Hepatocyte (in vitro differentiated cells): Measurements from ENCODE around the gene PAN2. TPM values are rescaled to one million over a fixed set of nuclear protein-coding genes. Genes with fewer than 3 reads are reported as not detected.
"Not testable (repeated sequence)": the region's sequence is repeated elsewhere in the genome, so short reads cannot be mapped to it uniquely, and the experiment has no call there.

Source experiments
- DNase-seq: peaks from one replicate; pipeline ENCODE4 v3.0.0-alpha.2; 2016; ENCODE audit warnings: low spot score
- H2AFZ ChIP-seq: fragments of 200-600 bp; sonication (generic); 2 replicates; pipeline ENCODE4 v1.6.0; 2016; ENCODE audit warnings: antibody characterized with exemption, mild to moderate bottlenecking
- H3K27ac ChIP-seq: fragments of 200-600 bp; sonication (generic); 2 replicates; pipeline ENCODE4 v1.5.1; 2016; ENCODE audit warnings: mild to moderate bottlenecking
- H3K27me3 ChIP-seq: fragments of 200-600 bp; sonication (generic); 2 replicates; pipeline ENCODE4 v1.6.1; 2016
- H3K36me3 ChIP-seq: fragments of 200-600 bp; sonication (generic); replicated peaks from 2 replicates; pipeline ENCODE4 v1.5.1; 2016; ENCODE audit warnings: low read depth; ENCODE audit not compliant: insufficient read depth
- H3K4me1 ChIP-seq: fragments of 200-600 bp; sonication (generic); 2 replicates; pipeline ENCODE4 v1.5.1; 2016; ENCODE audit warnings: mild to moderate bottlenecking, moderate library complexity; ENCODE audit not compliant: insufficient read depth
- H3K4me2 ChIP-seq: fragments of 200-600 bp; sonication (generic); 2 replicates; pipeline ENCODE4 v1.6.0; 2016
- H3K4me3 ChIP-seq: fragments of 200-600 bp; sonication (generic); 2 replicates; pipeline ENCODE4 v1.5.1; 2016; ENCODE audit warnings: mild to moderate bottlenecking
- H3K79me2 ChIP-seq: fragments of 200-600 bp; sonication (generic); 2 replicates; pipeline ENCODE4 v1.6.0; 2017; ENCODE audit warnings: mild to moderate bottlenecking
- H3K9me2 ChIP-seq: fragments of 200-600 bp; sonication (generic); replicated peaks from 2 replicates; pipeline ENCODE4 v1.6.0; 2017; ENCODE audit warnings: mild to moderate bottlenecking; ENCODE audit not compliant: insufficient read depth
- H3K9me3 ChIP-seq: fragments of 200-600 bp; sonication (generic); 2 replicates; pipeline ENCODE4 v1.5.1; 2016; ENCODE audit warnings: low read depth, mild to moderate bottlenecking
- H4K20me1 ChIP-seq: fragments of 200-600 bp; sonication (generic); 2 replicates; pipeline ENCODE4 v1.6.0; 2016; ENCODE audit warnings: mild to moderate bottlenecking; ENCODE audit not compliant: insufficient read depth, poor library complexity, severe bottlenecking
- EZH2 ChIP-seq: fragments of 200-600 bp; sonication (generic); IDR thresholded peaks from 2 replicates; pipeline ENCODE4 v1.6.1; 2016; ENCODE audit warnings: antibody characterized with exemption, mild to moderate bottlenecking, borderline replicate concordance
- EZH2phosphoT487 ChIP-seq: fragments of 200-600 bp; sonication (generic); IDR thresholded peaks from one replicate; pipeline ENCODE4 v1.6.1; 2018; ENCODE audit warnings: antibody characterized with exemption, mild to moderate bottlenecking, low read depth, moderate library complexity; ENCODE audit not compliant: unreplicated experiment, severe bottlenecking
- WGBS: methylation state at CpG from one replicate; pipeline ENCODE4 v1.1.6; 2016; ENCODE audit warnings: low lambda C conversion rate; ENCODE audit errors: missing lambda C conversion rate; 5-methylcytosine and 5-hydroxymethylcytosine counted together
- polyA plus RNA-seq: library from polyadenylated mRNA; unstranded; fragments of >200 nt; fragmentation: Nextera tagmentation; extraction: Ambion mirVana; gene quantifications from 2 replicates; pipeline ENCODE4 v1.2.1, GENCODE V29; 2016
- total RNA-seq: library from RNA; depleted of rRNA; stranded (reverse); fragments of >200 nt; gene quantifications from 2 replicates; pipeline ENCODE4 v1.2.3, GENCODE V29; 2014
- TF ChIP-seq, protein P1 (sequence below): fragments of 200-600 bp; sonication (generic); IDR thresholded peaks from 2 replicates; pipeline ENCODE4 v1.5.1; 2016; ENCODE audit warnings: antibody characterized with exemption, mild to moderate bottlenecking; ENCODE audit not compliant: poor library complexity

The PAN2 gene
- total and polyA plus RNA-seq, 2 experiments from 2014 or later: 23.6 to 29.4 TPM

DNA sequence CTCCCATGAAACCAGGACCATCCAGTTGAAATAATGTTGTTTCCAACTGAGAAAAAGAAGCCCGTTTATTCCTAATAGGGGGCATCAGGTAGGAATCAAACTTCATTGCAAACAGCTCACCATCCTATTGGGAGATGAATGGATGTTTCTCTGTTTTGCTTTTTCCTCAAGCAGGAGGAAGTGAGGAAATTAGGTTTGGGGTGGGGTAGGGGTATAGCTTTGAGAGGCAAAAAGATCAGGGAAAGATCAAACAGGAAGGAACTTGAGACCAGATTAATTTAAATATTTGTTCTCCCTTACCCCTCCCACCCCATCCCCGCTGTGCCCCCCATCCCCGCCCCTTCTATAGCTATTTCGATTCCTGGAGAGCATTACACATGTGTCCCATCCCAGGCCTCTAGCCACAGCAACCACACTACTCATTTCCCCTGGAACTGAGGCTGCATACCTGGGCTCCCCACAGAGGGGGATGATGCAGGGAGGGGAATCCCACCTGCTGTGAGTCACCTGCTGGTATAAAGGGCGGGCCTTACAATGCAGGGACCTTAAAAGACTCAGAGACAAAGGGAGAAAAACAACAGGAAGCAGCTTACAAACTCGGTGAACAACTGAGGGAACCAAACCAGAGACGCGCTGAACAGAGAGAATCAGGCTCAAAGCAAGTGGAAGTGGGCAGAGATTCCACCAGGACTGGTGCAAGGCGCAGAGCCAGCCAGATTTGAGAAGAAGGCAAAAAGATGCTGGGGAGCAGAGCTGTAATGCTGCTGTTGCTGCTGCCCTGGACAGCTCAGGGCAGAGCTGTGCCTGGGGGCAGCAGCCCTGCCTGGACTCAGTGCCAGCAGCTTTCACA lies 4.7 kb upstream of the PAN2 start, which contains the start of gene IL23A:
Gene IL23A, plus strand, starts transcription at position 577 of the 850 bp plus-strand sequence. Its CDS starts 161 bp downstream, at position 738.
- no peak within 1 kb of the TSS for H3K4me3 ChIP-seq
- TF ChIP-seq EZH2phosphoT487 (no peak), EZH2 (no peak)
- TF ChIP-seq, protein P1, sequence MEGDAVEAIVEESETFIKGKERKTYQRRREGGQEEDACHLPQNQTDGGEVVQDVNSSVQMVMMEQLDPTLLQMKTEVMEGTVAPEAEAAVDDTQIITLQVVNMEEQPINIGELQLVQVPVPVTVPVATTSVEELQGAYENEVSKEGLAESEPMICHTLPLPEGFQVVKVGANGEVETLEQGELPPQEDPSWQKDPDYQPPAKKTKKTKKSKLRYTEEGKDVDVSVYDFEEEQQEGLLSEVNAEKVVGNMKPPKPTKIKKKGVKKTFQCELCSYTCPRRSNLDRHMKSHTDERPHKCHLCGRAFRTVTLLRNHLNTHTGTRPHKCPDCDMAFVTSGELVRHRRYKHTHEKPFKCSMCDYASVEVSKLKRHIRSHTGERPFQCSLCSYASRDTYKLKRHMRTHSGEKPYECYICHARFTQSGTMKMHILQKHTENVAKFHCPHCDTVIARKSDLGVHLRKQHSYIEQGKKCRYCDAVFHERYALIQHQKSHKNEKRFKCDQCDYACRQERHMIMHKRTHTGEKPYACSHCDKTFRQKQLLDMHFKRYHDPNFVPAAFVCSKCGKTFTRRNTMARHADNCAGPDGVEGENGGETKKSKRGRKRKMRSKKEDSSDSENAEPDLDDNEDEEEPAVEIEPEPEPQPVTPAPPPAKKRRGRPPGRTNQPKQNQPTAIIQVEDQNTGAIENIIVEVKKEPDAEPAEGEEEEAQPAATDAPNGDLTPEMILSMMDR: no peak
- H3K36me3 ChIP-seq: no peaks in the 10 kb centered on the region
- no peak within 1 kb of the TSS for H3K4me2 ChIP-seq
- H3K9me3 ChIP-seq: no peaks in the 10 kb centered on the region
- 42% methylated on average over 9 of the region's 9 CpGs for WGBS
- no peaks in the 10 kb centered on the region for H3K79me2 ChIP-seq
- peaks cover 5% of the 10 kb centered on the region for H3K4me1 ChIP-seq
- H2AFZ ChIP-seq: no peak within 1 kb of the TSS
- no peaks in the 10 kb centered on the region for H3K9me2 ChIP-seq
- H4K20me1 ChIP-seq: no peaks in the 10 kb centered on the region
- peak; percentile 34 for DNase-seq
- no peaks in the 10 kb centered on the region for H3K27me3 ChIP-seq
- H3K27ac ChIP-seq: peak within 1 kb of the TSS; percentile 51

DNA sequence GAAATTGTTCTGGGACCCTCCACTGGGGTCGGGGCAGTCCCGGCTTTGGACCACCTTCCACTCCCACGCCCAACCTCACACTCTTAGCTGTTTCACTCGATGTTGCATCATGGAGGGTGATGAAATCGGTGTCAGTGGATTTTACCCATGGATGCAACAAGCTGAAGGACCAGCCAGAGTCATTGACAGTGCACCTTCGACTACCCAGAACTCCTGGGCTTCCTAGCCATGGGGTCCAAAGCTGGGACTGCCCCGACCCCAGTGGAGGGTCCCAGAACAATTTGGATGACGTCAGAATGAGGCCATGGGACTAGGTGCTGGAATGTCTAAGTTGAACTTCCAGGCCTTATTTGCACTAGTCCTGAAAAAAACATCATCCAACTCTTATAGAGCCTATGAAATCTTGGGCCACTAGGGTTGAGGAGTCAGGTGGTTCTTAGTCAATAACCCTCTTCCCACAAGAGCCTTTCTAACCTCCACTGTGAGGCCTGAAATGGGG lies 4.0 kb upstream of the PAN2 start:
- H3K79me2 ChIP-seq: peaks cover 3% of the 10 kb centered on the region
- no peak for DNase-seq
- 91% methylated on average over 8 of the region's 8 CpGs for WGBS
- H3K36me3 ChIP-seq: no peaks in the 10 kb centered on the region
- H3K9me3 ChIP-seq: no peaks in the 10 kb centered on the region
- H4K20me1 ChIP-seq: no peaks in the 10 kb centered on the region
- no peak overlapping the region for H3K4me3 ChIP-seq
- H3K27ac ChIP-seq: no peak overlapping the region
- no peaks in the 10 kb centered on the region for H3K27me3 ChIP-seq
- no peak for TF ChIP-seq EZH2
- no peaks in the 10 kb centered on the region for H3K9me2 ChIP-seq
- H2AFZ ChIP-seq: no peak overlapping the region
- peaks cover 8% of the 10 kb centered on the region for H3K4me1 ChIP-seq
- no peak overlapping the region for H3K4me2 ChIP-seq

DNA sequence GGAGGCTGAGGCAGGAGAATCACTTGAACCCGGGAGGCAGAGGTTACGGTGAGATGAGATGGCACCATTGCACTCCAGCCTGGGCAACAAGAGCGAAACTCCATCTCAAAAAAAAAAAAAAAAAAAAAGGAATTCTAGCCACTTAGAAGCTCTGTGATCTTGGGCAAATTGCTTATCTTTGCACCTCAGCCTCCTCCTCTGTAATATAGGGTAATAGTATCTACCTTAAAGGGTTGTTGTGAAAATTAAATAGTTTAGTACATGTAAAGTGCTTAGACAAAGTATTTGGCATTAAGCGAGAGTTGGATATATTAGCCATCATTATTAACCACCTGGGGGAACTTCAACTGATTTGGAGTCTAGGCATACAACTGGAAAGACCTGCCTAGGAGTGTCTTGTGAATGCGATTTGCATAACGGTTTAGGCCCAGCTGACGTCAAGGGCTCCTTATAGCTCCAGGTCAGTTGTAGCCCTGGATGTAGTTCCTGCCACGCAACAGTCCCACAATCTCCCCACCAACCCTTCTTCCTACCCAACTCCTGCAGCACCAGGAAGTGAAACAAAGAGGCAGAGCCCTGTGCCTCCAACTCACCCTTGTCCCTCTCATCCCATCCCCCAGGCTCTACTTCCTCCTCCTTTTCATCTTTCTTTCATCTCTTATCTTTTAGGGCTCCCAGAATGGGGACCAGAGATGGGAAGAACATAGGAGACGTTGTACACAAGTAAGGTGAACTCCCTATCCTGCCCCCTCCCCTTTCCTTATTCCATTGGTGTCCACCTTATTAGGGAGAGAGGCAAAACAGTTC lies 2.8 kb upstream of the PAN2 start:
- no peak overlapping the region for H3K4me2 ChIP-seq
- no peaks in the 10 kb centered on the region for H3K27me3 ChIP-seq
- H3K4me1 ChIP-seq: peaks cover 11% of the 10 kb centered on the region
- no peak overlapping the region for H3K4me3 ChIP-seq
- H3K27ac ChIP-seq: no peak overlapping the region
- H2AFZ ChIP-seq: no peak overlapping the region
- no peaks in the 10 kb centered on the region for H4K20me1 ChIP-seq
- no peaks in the 10 kb centered on the region for H3K9me2 ChIP-seq
- no peaks in the 10 kb centered on the region for H3K9me3 ChIP-seq
- 85% methylated on average over 9 of the region's 9 CpGs for WGBS
- H3K36me3 ChIP-seq: no peaks in the 10 kb centered on the region
- no peak for DNase-seq
- no peak for TF ChIP-seq EZH2phosphoT487
- TF ChIP-seq, protein P1: no peak
- no peak for TF ChIP-seq EZH2
- peaks cover 6% of the 10 kb centered on the region for H3K79me2 ChIP-seq

DNA sequence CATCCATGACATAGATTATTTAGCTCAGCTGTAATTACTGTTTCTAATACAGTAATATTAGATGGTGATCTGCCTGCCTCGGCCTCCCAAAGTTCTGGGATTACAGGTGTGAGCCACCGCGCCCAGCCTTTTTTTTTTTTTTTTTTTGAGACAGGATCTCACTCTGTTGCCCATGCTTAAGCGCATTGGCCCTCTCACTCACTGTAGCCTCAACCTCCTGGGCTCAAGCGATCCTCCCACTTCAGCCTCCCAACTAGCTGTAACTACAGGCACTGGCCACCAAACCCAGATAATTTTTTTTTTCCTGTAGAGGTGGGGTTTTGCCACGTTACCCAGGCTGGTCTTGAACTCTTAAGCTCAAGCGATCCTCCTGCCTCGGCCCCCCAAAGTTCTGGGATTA lies 1.7 kb upstream of the PAN2 start:
- 96% methylated on average over 8 of the region's 8 CpGs for WGBS

More for the DNA sequence above, 1.7 kb upstream of the PAN2 start:
- not testable (repeated sequence) for H3K4me2 ChIP-seq, H3K36me3 ChIP-seq, DNase-seq, H3K9me3 ChIP-seq, H3K4me3 ChIP-seq, H3K27me3 ChIP-seq, H4K20me1 ChIP-seq, H2AFZ ChIP-seq, H3K79me2 ChIP-seq, H3K27ac ChIP-seq, H3K9me2 ChIP-seq
- H3K4me1 ChIP-seq: peaks cover 11% of the 10 kb centered on the region
